ENCODE measurements around the gene MAP3K3.

Gene MAP3K3

DNA sequence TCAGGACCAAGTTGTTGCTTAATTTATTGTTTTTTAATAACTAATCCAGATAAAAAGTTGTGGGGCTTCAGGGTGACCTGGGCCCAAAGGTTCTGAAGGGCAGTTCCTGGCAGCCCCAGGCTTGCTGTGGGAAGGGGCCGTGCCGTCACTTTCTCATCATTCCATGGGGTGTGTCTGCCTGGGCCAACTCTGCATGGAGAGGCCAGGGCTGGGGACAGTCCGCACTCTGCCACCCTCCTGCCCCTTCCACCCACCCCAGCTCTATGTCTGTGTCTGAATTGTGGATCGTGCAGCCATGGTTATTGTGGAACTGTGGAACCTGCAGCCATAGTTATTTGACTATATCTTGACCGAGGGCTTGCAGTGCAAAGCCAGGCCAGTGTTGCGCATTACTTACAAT lies 73.7 kb downstream of the MAP3K3 start:
- peaks cover 4% of the 10 kb centered on the region for H3K79me2 ChIP-seq (ENCODE audit: control insufficient read depth, insufficient read depth, low read length, poor library complexity)
- no peak overlapping the region for H4K8ac ChIP-seq (ENCODE audit: low read depth, low read length)
- H3K18ac ChIP-seq (ENCODE audit: low read length) = no peak overlapping the region
- no peak overlapping the region for H2AFZ ChIP-seq (ENCODE audit: insufficient read depth, low read length, poor library complexity)
- DNase-seq = no peak
- no peak overlapping the region for H3K4ac ChIP-seq (ENCODE audit: low read depth, low read length)
- no peak overlapping the region for H2BK5ac ChIP-seq (ENCODE audit: low read depth, low read length, poor library complexity)
- no peak overlapping the region for H3K27ac ChIP-seq (ENCODE audit: low read depth, low read length)
- no peak overlapping the region for H2BK12ac ChIP-seq (ENCODE audit: low read length)
- no peak overlapping the region for H3K4me2 ChIP-seq (ENCODE audit: low read length)
- H3K9me3 ChIP-seq (ENCODE audit: insufficient read depth, low read depth, low read length) = no peaks in the 10 kb centered on the region
- H3K36me3 ChIP-seq (ENCODE audit: control insufficient read depth in 1 of 2, insufficient read depth in 2 of 2, low read length in 2 of 2) = peaks cover 23 to 25% of the 10 kb centered on the region in 2 experiments
- no peak overlapping the region for H3K14ac ChIP-seq (ENCODE audit: low read length)
- H2BK120ac ChIP-seq (ENCODE audit: insufficient read depth, low read length, poor library complexity) = no peak overlapping the region
- no peak overlapping the region for H4K12ac ChIP-seq (ENCODE audit: low read depth, low read length)
- H3K4me3 ChIP-seq (ENCODE audit: low read depth, low read length) = no peak overlapping the region
- no peak overlapping the region for H3K23ac ChIP-seq (ENCODE audit: low read length)
- WGBS (ENCODE audit: extremely low coverage, insufficient coverage, insufficient read length) = no CpG with 5 or more reads among the region's 6 CpGs
- no peak overlapping the region for H2AK5ac ChIP-seq (ENCODE audit: low read length)
- no peak overlapping the region for H4K91ac ChIP-seq (ENCODE audit: low read depth, low read length)
- H3K79me1 ChIP-seq (ENCODE audit: low read length) = peaks cover 6% of the 10 kb centered on the region
- peaks cover 9 to 10% of the 10 kb centered on the region in 2 experiments for H3K4me1 ChIP-seq (ENCODE audit: control insufficient read depth in 1 of 2, insufficient read depth in 2 of 2, low read length in 2 of 2)
- no peak overlapping the region for H3K9ac ChIP-seq (ENCODE audit: low read length)
- no peaks in the 10 kb centered on the region for H3K27me3 ChIP-seq (ENCODE audit: insufficient read depth, low read length)

DNA sequence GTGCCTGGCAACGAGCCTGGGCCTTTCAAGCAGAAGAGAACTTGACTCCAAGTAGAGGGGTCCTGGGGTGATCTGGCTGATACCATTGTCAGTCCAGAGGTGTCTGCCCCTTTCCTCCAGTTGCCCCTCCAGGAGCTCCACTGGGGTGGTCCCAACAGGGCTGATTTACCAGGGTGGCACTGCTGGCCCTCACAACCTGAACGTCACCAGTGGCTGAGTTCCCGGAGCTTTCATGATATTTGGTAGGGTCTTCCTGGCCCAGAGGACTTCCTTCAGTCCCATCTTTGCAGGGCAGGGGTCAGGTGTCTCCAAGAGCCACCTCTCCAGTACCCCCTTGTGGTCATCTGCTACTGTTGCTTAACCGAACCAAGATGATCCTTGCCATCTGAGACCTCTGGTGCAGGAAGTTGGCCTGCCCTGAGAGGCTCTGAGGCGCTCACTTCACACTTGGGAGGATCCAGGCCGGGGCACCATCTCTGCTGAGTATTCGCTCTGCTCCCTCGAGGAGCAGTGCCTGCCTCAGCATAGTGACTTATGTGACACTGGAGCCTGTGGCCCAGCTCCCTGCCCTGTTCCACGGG lies 74.3 kb downstream of the MAP3K3 start:
- Histone ChIP-seq H4K12ac (ENCODE audit: low read depth, low read length) (no peak overlapping the region), H3K9me3 (ENCODE audit: insufficient read depth, low read depth, low read length) (no peaks in the 10 kb centered on the region), H3K18ac (ENCODE audit: low read length) (no peak overlapping the region), H3K4me3 (ENCODE audit: low read depth, low read length) (no peak overlapping the region), H2BK12ac (ENCODE audit: low read length) (no peak overlapping the region), H3K79me1 (ENCODE audit: low read length) (peaks cover 6% of the 10 kb centered on the region), H3K36me3 (ENCODE audit: control insufficient read depth in 1 of 2, insufficient read depth in 2 of 2, low read length in 2 of 2) (peaks cover 17 to 19% of the 10 kb centered on the region in 2 experiments), H2AFZ (ENCODE audit: insufficient read depth, low read length, poor library complexity) (no peak overlapping the region), H3K23ac (ENCODE audit: low read length) (no peak overlapping the region), H3K27me3 (ENCODE audit: insufficient read depth, low read length) (no peaks in the 10 kb centered on the region), H4K91ac (ENCODE audit: low read depth, low read length) (no peak overlapping the region), H2BK5ac (ENCODE audit: low read depth, low read length, poor library complexity) (no peak overlapping the region), H3K79me2 (ENCODE audit: control insufficient read depth, insufficient read depth, low read length, poor library complexity) (peaks cover 4% of the 10 kb centered on the region), H3K27ac (ENCODE audit: low read depth, low read length) (no peak overlapping the region), H3K14ac (ENCODE audit: low read length) (no peak overlapping the region), H3K9ac (ENCODE audit: low read length) (no peak overlapping the region), H3K4me2 (ENCODE audit: low read length) (no peak overlapping the region), H2AK5ac (ENCODE audit: low read length) (no peak overlapping the region), H4K8ac (ENCODE audit: low read depth, low read length) (no peak overlapping the region), H2BK120ac (ENCODE audit: insufficient read depth, low read length, poor library complexity) (no peak overlapping the region), H3K4ac (ENCODE audit: low read depth, low read length) (no peak overlapping the region), H3K4me1 (ENCODE audit: control insufficient read depth in 1 of 2, insufficient read depth in 2 of 2, low read length in 2 of 2) (peaks cover 9 to 16% of the 10 kb centered on the region in 2 experiments)
- no CpG with 5 or more reads among the region's 9 CpGs for WGBS (ENCODE audit: extremely low coverage, insufficient coverage, insufficient read length)
- peak in 1 of 2 donors; percentile 25 for DNase-seq

DNA sequence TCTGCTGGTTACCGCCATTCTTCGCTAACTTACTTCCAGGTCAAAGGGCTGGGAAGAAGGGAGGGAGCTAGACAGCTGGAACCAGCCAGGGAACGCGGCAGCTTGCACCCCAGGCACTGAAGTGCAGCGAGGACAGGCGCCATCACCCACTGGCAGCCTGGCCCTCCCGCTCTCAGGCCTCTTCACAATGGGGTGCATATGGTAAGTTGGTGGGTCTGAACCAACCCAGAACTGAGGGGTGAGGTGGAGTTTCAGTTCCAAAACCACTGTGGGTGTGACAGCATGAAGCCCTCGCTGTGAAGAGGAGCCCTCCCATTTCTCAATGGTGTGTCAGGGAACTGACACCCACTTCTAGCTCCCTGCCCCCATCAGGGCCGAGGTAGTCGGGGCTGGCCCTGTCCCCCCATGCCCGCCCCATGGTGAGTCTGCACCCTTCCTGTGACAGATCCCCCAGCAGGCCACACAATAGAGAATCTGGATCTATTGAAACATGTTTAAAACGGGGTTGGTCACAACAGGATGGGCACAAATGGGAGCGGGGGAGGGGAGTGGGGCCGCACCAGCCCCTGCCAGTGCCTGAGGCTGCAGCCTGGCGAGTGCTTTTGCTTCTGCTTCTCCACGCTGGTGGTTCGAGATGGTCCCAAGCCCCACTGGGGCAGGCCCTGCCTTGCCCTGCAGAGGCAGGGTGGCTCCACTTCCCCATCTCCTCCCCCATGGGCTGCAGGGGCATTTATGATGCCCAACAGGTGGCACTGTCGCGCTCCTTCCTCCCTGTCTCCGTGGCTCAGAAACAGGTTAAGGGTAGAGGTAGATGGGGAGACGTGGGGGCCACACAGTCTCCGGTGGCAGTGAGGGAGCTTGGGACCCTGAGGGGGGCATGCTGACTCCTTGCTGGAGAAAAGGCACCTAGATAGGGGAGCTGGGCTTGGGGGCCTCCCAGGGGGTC lies 75.4 kb downstream of the MAP3K3 start:
- H3K14ac ChIP-seq (ENCODE audit: low read length) = no peak overlapping the region
- WGBS (ENCODE audit: extremely low coverage, insufficient coverage, insufficient read length) = no CpG with 5 or more reads among the region's 22 CpGs
- no peak overlapping the region for H2BK5ac ChIP-seq (ENCODE audit: low read depth, low read length, poor library complexity)
- no peak overlapping the region for H4K12ac ChIP-seq (ENCODE audit: low read depth, low read length)
- no peak overlapping the region for H2BK12ac ChIP-seq (ENCODE audit: low read length)
- no peak overlapping the region for H3K4me3 ChIP-seq (ENCODE audit: low read depth, low read length)
- peaks cover 10 to 17% of the 10 kb centered on the region in 2 experiments for H3K36me3 ChIP-seq (ENCODE audit: control insufficient read depth in 1 of 2, insufficient read depth in 2 of 2, low read length in 2 of 2)
- no peak overlapping the region for H3K4ac ChIP-seq (ENCODE audit: low read depth, low read length)
- no peaks in the 10 kb centered on the region for H3K9me3 ChIP-seq (ENCODE audit: insufficient read depth, low read depth, low read length)
- H4K91ac ChIP-seq (ENCODE audit: low read depth, low read length) = no peak overlapping the region
- H3K9ac ChIP-seq (ENCODE audit: low read length) = no peak overlapping the region
- H3K27ac ChIP-seq (ENCODE audit: low read depth, low read length) = no peak overlapping the region
- peak in 1 of 2 donors; percentile 28 for DNase-seq
- no peak overlapping the region for H2BK120ac ChIP-seq (ENCODE audit: insufficient read depth, low read length, poor library complexity)
- H3K4me2 ChIP-seq (ENCODE audit: low read length) = no peak overlapping the region
- H2AK5ac ChIP-seq (ENCODE audit: low read length) = no peak overlapping the region
- peaks cover 6% of the 10 kb centered on the region for H3K79me1 ChIP-seq (ENCODE audit: low read length)
- H4K8ac ChIP-seq (ENCODE audit: low read depth, low read length) = no peak overlapping the region
- no peak overlapping the region for H3K18ac ChIP-seq (ENCODE audit: low read length)
- H2AFZ ChIP-seq (ENCODE audit: insufficient read depth, low read length, poor library complexity) = no peak overlapping the region
- H3K23ac ChIP-seq (ENCODE audit: low read length) = no peak overlapping the region
- H3K27me3 ChIP-seq (ENCODE audit: insufficient read depth, low read length) = no peaks in the 10 kb centered on the region
- peaks cover 4% of the 10 kb centered on the region for H3K79me2 ChIP-seq (ENCODE audit: control insufficient read depth, insufficient read depth, low read length, poor library complexity)
- H3K4me1 ChIP-seq (ENCODE audit: control insufficient read depth in 1 of 2, insufficient read depth in 2 of 2, low read length in 2 of 2) = peaks cover 9 to 16% of the 10 kb centered on the region in 2 experiments

DNA sequence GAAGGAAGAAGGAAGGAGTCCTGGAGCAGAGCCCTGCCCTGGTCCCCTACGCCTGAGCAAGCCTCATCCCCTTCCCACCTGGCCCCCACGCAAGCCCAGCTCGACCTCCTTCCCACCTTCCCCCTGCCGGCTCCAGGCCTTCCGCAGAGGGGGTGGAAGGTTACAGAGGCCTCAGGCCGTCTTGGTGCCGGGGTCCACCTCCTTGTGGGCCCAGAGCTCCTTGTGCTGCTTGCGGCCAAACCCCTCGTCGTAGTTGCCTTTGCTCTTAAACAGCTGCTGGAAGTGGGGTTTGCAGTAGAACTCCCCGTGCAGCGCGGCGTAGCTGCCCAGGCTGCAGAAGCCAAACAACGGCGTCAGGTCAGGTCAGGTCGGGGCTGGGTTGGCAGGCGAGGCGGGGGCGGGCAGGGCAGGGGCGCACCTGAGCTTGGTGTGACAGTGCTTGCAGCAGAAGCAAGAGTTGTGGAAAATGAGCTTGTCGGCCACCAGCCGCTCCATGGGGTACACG lies 76.2 kb downstream of the MAP3K3 start:
- Histone ChIP-seq H4K12ac (ENCODE audit: low read depth, low read length) (no peak overlapping the region), H3K14ac (ENCODE audit: low read length) (no peak overlapping the region), H3K9ac (ENCODE audit: low read length) (no peak overlapping the region), H4K91ac (ENCODE audit: low read depth, low read length) (no peak overlapping the region), H3K4me2 (ENCODE audit: low read length) (peak overlapping the region; percentile 78), H3K9me3 (ENCODE audit: insufficient read depth, low read depth, low read length) (no peaks in the 10 kb centered on the region), H2AK5ac (ENCODE audit: low read length) (no peak overlapping the region), H3K79me2 (ENCODE audit: control insufficient read depth, insufficient read depth, low read length, poor library complexity) (peaks cover 4% of the 10 kb centered on the region), H3K27ac (ENCODE audit: low read depth, low read length) (no peak overlapping the region), H3K79me1 (ENCODE audit: low read length) (peaks cover 6% of the 10 kb centered on the region), H3K4me3 (ENCODE audit: low read depth, low read length) (peak overlapping the region; percentile 78), H3K18ac (ENCODE audit: low read length) (no peak overlapping the region), H3K4ac (ENCODE audit: low read depth, low read length) (peak overlapping the region; percentile 1), H4K8ac (ENCODE audit: low read depth, low read length) (no peak overlapping the region), H2BK5ac (ENCODE audit: low read depth, low read length, poor library complexity) (no peak overlapping the region), H2BK120ac (ENCODE audit: insufficient read depth, low read length, poor library complexity) (no peak overlapping the region), H3K36me3 (ENCODE audit: control insufficient read depth in 1 of 2, insufficient read depth in 2 of 2, low read length in 2 of 2) (peaks cover 11 to 21% of the 10 kb centered on the region in 2 experiments), H2AFZ (ENCODE audit: insufficient read depth, low read length, poor library complexity) (no peak overlapping the region), H3K23ac (ENCODE audit: low read length) (no peak overlapping the region), H3K4me1 (ENCODE audit: control insufficient read depth in 1 of 2, insufficient read depth in 2 of 2, low read length in 2 of 2) (peaks cover 9 to 16% of the 10 kb centered on the region in 2 experiments), H2BK12ac (ENCODE audit: low read length) (no peak overlapping the region), H3K27me3 (ENCODE audit: insufficient read depth, low read length) (no peaks in the 10 kb centered on the region)
- WGBS (ENCODE audit: extremely low coverage, insufficient coverage, insufficient read length) = no CpG with 5 or more reads among the region's 24 CpGs
- DNase-seq = no peak

Data from trophoblast cell (in vitro differentiated cells and primary cell).